HG03439 (cell line): Measurements from ENCODE around the gene RTN3.
"Not testable (repeated sequence)": the region's sequence is repeated elsewhere in the genome, so short reads cannot be mapped to it uniquely, and the experiment has no call there.

Experiments used
- ATAC-seq: cut with Tn5 transposase; IDR thresholded peaks from one replicate; pipeline ENCODE4 v1.9.1; 2021; ENCODE audit warnings: mild to moderate bottlenecking, moderate library complexity; ENCODE audit not compliant: unreplicated experiment

RTN3 gene

DNA sequence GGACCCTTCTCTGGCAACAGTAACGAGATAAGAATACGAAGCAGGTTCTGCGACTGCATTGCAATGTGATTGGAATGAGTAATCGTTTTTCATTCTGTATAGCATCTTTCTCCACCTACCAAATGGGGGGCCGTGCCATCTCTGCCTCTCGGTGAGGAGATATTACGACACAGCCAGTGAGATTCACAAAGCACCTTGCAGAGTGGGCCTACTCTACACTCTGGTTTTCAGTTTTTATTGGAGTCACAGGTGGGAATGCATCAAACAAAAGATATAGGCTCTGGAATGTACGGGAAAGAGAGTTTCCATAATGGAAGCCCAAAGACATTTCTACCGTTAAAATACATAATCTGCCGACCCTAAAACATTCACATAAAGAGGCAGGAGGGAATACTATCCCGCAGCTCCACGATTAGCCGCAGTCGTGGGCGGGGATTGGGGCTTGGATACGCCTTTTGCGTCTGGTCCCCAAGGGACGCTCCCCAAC lies 423 bp upstream of the RTN3 start:
- ATAC-seq: peak; percentile 6

- peak; percentile 18 for ATAC-seq
These were observed 1.0 kb downstream of the RTN3 start for GRCh38 chr11:63682066-63683021.

DNA sequence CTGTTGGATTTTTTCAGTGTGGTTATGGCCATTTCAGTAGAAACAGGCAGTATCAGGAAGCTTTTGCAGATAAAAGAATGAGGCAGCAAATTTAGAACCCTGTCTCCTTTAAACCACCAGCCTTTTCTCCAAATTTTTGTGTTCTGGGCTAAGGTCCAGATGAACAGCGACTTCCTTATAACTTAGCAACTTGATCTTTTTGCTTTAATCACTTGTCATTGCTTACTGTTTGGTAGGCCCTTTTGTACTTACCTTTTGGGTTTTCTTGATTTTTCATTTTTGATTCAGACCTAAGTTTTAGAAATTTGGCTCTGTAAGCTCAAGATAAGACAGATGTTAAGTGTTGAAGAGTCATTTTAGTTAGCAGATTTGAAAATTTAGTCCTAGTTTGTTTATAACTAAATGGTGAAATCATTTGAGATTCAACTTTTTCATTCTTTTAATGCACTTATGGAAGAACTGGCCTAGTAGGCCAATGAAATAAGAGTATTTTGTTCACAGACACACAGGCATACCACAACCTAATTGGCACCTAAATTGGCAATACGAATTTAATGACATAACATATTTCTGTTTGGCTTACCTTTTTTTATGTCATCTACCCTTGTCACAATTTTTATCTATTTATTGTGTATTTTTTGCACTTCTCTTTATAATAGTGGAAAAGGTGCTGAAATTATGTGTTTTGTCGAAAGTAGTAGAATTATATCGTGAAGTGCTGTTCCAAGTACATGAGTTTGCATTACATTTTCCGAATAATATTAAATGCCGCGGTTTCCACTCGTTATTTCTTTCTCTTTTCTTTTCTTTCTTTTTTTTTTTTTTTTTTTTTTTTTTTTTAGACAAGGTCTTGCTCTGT lies 2.1 kb downstream of the RTN3 start:
- no peak for ATAC-seq

GRCh38 chr11:63685158-63685721 lies 3.9 kb downstream of the RTN3 start:
- not testable (repeated sequence) for ATAC-seq

DNA sequence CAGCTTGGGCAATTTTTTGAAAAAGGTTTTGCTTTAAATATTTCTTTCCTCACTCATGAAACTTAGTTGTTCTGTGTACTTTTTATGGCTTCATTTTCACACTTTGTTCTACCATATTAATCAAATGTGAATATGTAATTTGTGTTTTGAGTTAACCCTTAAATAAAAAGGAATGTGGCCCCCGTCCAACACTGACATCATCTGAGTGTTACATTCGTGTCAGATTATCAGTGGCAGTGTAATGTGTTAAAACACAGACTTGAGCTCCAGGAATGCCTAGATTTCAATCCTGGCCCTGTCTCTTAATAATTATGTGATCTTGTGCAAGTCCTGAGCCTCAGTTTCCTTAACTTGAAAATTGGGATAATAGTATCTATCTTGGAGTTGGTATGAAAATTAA lies 5.6 kb downstream of the RTN3 start:
- no peak for ATAC-seq

DNA sequence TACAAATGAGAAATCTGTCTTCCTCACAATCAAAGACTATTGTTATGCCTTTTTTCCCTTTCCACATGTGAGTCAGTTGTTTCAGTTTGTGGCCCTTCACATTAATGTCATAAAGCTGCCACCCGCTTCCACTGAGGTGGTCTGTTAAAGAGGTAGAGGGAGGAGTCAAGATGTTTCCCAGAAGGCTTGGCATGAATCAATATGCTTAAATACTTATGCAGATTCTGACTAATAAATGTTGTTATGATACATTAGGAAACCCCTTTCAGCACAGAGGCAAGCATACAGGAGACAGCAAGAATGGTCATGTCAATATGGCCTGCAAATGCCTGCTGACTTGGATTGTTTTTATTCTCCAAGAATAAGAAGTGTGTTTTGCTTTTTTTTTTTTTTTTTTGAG lies 6.5 kb downstream of the RTN3 start:
- no peak for ATAC-seq

DNA sequence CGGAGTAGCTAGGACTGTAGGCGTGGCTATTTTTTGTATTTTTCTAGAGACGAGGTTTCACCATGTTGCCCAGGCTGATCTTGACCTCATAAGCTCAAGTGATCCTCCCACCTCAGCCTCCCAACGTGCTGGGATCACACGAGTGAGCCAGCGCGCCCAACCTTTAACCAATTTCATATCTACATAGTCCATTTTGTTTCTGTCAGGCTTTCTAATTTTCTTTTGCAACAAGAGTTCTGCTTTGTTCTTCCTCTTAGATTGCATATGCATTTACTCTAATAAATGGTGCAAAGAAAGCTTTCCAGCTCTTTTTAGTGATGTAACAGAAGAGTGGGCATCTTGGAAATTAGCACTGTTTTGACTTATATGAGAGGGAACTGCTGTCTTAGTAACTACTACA lies 13.3 kb downstream of the RTN3 start:
- ATAC-seq: no peak

- no peak for ATAC-seq
These were observed 17.9 kb downstream of the RTN3 start for GRCh38 chr11:63698976-63699733.

DNA sequence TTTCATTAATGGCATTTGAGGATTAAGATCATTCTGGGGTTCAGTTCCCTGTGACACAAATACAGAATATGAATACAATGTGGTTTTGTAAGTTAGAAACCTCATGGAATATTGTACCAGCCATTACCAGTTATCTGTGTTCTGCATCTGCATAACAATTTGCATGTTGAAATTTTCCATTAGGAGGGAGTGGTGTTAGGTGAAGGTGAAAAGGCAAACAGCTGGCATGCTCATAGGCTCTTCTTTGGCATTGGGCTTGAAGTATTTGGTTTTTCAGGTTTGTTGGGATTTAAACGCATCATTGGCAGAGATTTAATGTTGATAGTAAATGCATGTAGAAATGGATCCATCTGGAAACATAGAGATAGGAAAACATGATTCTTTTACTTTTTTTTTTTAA lies 18.6 kb downstream of the RTN3 start:
- ATAC-seq: no peak

- no peak for ATAC-seq
These were observed 24.2 kb downstream of the RTN3 start for GRCh38 chr11:63705526-63705925.

DNA sequence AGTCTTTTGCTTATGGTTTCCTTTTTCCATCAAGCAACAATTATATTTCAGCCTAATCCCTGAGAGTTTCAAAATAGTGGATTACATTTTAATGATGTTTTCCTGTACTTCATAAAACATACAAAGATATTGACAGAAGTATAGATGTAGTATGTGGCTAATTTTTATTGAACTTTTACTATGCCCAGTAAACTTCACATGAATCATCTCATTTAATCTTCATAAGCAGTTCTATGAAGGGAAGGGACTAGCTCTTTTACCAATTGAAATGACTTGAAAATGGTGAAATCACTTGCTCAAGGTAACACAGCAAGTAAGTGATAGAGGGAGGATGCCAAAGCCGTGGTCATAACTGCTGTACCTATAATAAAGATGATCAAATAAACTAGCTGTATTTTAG lies 27.5 kb downstream of the RTN3 start:
- ATAC-seq: no peak

GRCh38 chr11:63709336-63709884 lies 28.1 kb downstream of the RTN3 start:
- ATAC-seq: no peak

GRCh38 chr11:63710476-63711217 lies 29.3 kb downstream of the RTN3 start:
- ATAC-seq: no peak

- ATAC-seq: no peak
These were observed 30.5 kb downstream of the RTN3 start for GRCh38 chr11:63711838-63712237.

DNA sequence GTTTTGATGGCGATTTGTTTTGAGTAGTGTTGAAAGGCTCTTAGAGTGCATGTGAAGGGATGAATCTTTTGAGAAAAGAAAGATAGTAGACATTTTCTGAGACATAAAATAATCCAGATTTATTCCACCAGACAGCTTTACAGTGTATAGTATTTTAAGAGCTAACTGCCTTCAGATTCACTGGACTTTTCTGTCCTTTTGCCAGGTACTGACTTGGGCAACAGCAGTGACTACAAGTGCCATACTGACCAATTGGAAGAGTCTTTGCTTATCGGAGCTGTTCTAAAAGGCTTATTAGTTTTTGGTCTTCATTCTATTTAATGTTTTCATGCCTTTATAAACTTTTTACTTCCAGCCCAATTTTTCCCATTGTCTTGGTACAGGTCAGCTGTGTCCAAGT lies 32.5 kb downstream of the RTN3 start:
- no peak for ATAC-seq

DNA sequence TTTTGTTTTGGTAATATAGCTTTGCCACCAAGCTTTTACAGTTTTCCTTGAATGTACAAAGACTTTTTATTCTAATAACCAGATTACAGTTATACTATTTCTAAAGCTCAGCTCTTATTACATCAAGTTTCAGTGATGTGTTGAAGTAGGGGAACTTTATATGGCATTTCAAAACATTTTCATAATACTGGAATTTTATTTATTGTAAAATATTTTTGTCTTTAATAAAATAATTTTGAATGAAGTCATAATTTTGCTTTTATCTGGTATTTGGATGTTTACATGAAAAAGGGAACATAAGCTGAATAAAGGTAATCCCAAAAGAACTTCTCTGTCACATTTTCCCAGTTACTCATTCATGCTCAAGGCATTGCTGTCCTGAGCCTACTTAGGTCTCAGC lies 34.7 kb downstream of the RTN3 start:
- ATAC-seq: no peak

DNA sequence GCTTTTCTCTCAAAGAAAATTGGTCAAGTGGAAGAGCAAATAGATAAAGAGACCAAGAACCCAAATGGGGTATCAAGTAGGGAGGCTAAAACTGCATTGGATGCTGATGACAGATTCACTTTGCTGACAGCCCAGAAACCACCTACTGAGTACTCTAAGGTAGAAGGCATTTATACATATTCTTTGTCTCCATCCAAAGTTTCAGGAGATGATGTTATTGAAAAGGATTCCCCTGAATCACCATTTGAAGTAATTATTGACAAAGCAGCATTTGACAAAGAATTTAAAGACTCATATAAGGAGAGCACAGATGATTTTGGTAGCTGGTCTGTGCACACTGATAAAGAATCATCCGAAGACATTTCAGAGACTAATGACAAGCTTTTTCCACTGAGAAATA lies 37.7 kb downstream of the RTN3 start:
- no peak for ATAC-seq

DNA sequence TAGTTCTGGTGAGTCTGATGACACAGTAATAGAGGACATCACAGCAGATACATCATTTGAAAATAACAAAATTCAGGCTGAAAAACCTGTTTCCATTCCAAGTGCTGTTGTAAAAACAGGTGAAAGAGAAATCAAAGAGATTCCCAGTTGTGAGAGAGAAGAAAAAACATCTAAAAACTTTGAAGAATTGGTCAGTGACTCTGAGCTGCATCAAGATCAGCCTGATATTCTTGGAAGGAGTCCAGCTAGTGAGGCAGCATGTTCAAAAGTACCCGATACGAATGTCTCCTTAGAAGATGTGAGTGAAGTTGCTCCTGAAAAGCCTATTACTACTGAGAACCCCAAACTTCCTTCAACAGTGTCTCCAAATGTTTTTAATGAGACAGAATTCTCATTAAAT lies 38.7 kb downstream of the RTN3 start:
- no peak for ATAC-seq

- ATAC-seq: no peak
These were observed 39.3 kb downstream of the RTN3 start for GRCh38 chr11:63720611-63721010.

GRCh38 chr11:63729326-63729725 lies 48.0 kb downstream of the RTN3 start:
- ATAC-seq: no peak
